Measurements from ENCODE around the gene SEMA4D. TPM values are rescaled to one million over a fixed set of nuclear protein-coding genes. Genes with fewer than 3 reads are reported as not detected.
"Not testable (repeated sequence)": the region's sequence is repeated elsewhere in the genome, so short reads cannot be mapped to it uniquely, and the experiment has no call there.

SEMA4D gene
- total RNA-seq, 1 donor from 2014 or later = 13.5 TPM

GRCh38 chr9:89477384-89477783 lies 20.5 kb downstream of the SEMA4D start:
- Histone ChIP-seq H3K9me3 (no peaks in the 10 kb centered on the region), H3K4me1 (no peaks in the 10 kb centered on the region), H3K36me3 (no peaks in the 10 kb centered on the region), H3K4me3 (no peak overlapping the region), H3K27ac (no peak overlapping the region), H3K27me3 (no peaks in the 10 kb centered on the region)
- no peak for DNase-seq (ENCODE audit: low spot score in 2 of 2)
- TF ChIP-seq, protein P1, sequence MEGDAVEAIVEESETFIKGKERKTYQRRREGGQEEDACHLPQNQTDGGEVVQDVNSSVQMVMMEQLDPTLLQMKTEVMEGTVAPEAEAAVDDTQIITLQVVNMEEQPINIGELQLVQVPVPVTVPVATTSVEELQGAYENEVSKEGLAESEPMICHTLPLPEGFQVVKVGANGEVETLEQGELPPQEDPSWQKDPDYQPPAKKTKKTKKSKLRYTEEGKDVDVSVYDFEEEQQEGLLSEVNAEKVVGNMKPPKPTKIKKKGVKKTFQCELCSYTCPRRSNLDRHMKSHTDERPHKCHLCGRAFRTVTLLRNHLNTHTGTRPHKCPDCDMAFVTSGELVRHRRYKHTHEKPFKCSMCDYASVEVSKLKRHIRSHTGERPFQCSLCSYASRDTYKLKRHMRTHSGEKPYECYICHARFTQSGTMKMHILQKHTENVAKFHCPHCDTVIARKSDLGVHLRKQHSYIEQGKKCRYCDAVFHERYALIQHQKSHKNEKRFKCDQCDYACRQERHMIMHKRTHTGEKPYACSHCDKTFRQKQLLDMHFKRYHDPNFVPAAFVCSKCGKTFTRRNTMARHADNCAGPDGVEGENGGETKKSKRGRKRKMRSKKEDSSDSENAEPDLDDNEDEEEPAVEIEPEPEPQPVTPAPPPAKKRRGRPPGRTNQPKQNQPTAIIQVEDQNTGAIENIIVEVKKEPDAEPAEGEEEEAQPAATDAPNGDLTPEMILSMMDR (IDR thresholded peaks at IDR 0.05) = no peak
- intact Hi-C loops (cut with DNase I) = no loop called here

GRCh38 chr9:89476546-89476945 lies 21.4 kb downstream of the SEMA4D start:
- Histone ChIP-seq H3K4me3 (no peak overlapping the region), H3K36me3 (no peaks in the 10 kb centered on the region), H3K27ac (no peak overlapping the region), H3K27me3 (no peaks in the 10 kb centered on the region), H3K9me3 (no peaks in the 10 kb centered on the region), H3K4me1 (no peaks in the 10 kb centered on the region)
- intact Hi-C loops (cut with DNase I) = no loop called here
- DNase-seq (ENCODE audit: low spot score in 2 of 2) = no peak
- TF ChIP-seq, protein P1 (IDR thresholded peaks at IDR 0.05) = no peak

- Histone ChIP-seq H3K4me1 (no peaks in the 10 kb centered on the region), H3K4me3 (no peak overlapping the region), H3K9me3 (no peaks in the 10 kb centered on the region), H3K27ac (no peak overlapping the region), H3K27me3 (no peaks in the 10 kb centered on the region), H3K36me3 (no peaks in the 10 kb centered on the region)
- intact Hi-C loops (cut with DNase I) = no loop called here
- TF ChIP-seq, protein P1 (IDR thresholded peaks at IDR 0.05) = no peak
- DNase-seq (ENCODE audit: low spot score in 2 of 2) = no peak
Measured at GRCh38 chr9:89475891-89476440, 21.9 kb downstream of the SEMA4D start.

GRCh38 chr9:89474939-89475338 lies 23.0 kb downstream of the SEMA4D start:
- no peaks in the 10 kb centered on the region for H3K27me3 ChIP-seq
- H3K4me3 ChIP-seq = no peak overlapping the region
- no peaks in the 10 kb centered on the region for H3K36me3 ChIP-seq
- no peak for DNase-seq (ENCODE audit: low spot score in 2 of 2)
- intact Hi-C loops (cut with DNase I) = no loop called here
- no peaks in the 10 kb centered on the region for H3K4me1 ChIP-seq
- H3K9me3 ChIP-seq = no peaks in the 10 kb centered on the region
- H3K27ac ChIP-seq = no peak overlapping the region
- TF ChIP-seq, protein P1 (IDR thresholded peaks at IDR 0.05) = no peak

DNA sequence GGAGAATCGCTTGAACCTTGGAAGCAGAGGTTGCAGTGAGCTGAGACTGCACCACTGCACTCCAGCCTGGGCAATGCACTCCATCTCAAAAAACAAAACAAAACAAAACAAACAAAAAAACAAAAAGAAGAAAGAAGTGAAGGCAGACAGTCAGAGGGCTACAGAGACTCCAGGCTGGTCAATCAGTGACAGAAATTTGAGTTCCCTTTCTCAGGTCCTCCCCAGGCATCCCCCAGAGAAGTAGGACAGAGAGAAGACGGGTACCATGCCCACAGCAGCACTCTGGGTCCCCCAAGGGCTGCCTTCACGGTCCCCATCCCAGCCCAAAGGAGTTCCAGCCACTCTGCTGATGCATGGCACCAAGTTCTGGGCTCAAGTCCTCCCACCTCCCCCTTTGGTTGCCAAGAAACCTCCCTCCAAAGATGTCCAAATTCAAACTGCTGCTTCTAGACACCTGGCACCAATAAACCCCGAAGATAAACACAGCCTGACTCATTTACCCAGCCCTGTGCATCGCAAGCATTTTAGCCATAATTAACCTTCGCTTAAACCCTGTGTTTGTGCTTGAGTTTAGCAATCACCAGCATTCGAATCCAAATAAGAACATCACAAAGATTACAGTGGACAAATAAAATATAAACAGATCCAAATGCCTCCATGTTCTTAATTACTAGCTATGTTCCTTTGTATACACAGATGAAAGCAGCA lies 24.0 kb downstream of the SEMA4D start:
- Histone ChIP-seq H3K36me3 (no peaks in the 10 kb centered on the region), H3K4me3 (no peak overlapping the region), H3K4me1 (no peaks in the 10 kb centered on the region), H3K27me3 (no peaks in the 10 kb centered on the region), H3K9me3 (no peaks in the 10 kb centered on the region), H3K27ac (no peak overlapping the region)
- intact Hi-C loops (cut with DNase I) = no loop called here
- TF ChIP-seq, protein P1 (IDR thresholded peaks at IDR 0.05) = no peak
- no peak for DNase-seq (ENCODE audit: low spot score in 2 of 2)

- H3K27me3 ChIP-seq; H3K4me3 ChIP-seq; H3K9me3 ChIP-seq; H3K36me3 ChIP-seq; H3K4me1 ChIP-seq; DNase-seq (ENCODE audit: low spot score in 2 of 2); H3K27ac ChIP-seq; intact Hi-C loops (cut with DNase I): not testable (repeated sequence)
Measured at GRCh38 chr9:89471796-89472320, 26.1 kb downstream of the SEMA4D start.

Measured in ascending aorta (tissue), 2 donors.